IPS DF 4.7 (cell line): Measurements from ENCODE around the gene LIME1.

Experiments used
- DNase-seq: peaks from one replicate; pipeline ENCODE4 v3.0.0-alpha.2; 2013; ENCODE audit warnings: low spot score; ENCODE audit errors: extremely low read depth

The LIME1 gene

GRCh38 chr20:63735859-63736718 is at the start of gene LIME1:
TSS of gene LIME1 (plus strand) at chr20:63736664. CDS start at chr20:63737550, 886 bp downstream.
- DNase-seq: no peak

- DNase-seq: no peak
Measured at GRCh38 chr20:63687419-63688178, 48.9 kb upstream of the LIME1 start.

GRCh38 chr20:63688228-63689045 is 48.0 kb upstream of the LIME1 start:
- no peak for DNase-seq

GRCh38 chr20:63689046-63690002 is 47.1 kb upstream of the LIME1 start:
- DNase-seq: no peak

GRCh38 chr20:63690003-63690897 is 46.2 kb upstream of the LIME1 start:
- no peak for DNase-seq

- DNase-seq: no peak
Measured at GRCh38 chr20:63690898-63691710, 45.4 kb upstream of the LIME1 start.

- DNase-seq: no peak
Measured at GRCh38 chr20:63691711-63692435, 44.6 kb upstream of the LIME1 start.

GRCh38 chr20:63692436-63693082 is 43.9 kb upstream of the LIME1 start:
- DNase-seq: no peak

- DNase-seq: no peak
Measured at GRCh38 chr20:63693083-63693732, 43.3 kb upstream of the LIME1 start.

GRCh38 chr20:63693733-63694583 is 42.5 kb upstream of the LIME1 start:
- DNase-seq: no peak

- no peak for DNase-seq
Measured at GRCh38 chr20:63694584-63695423, 41.7 kb upstream of the LIME1 start.

- no peak for DNase-seq
Measured at GRCh38 chr20:63695424-63696305, 40.8 kb upstream of the LIME1 start.

- no peak for DNase-seq
Measured at GRCh38 chr20:63696306-63696627, 40.2 kb upstream of the LIME1 start.

- DNase-seq: no peak
Measured at GRCh38 chr20:63696628-63697356, 39.7 kb upstream of the LIME1 start, which contains the start of gene TNFRSF6B. TSS of gene TNFRSF6B (plus strand) at chr20:63696652. CDS start at chr20:63696768, 116 bp downstream.
